ENCODE data around the gene ACACB.

Gene ACACB

DNA sequence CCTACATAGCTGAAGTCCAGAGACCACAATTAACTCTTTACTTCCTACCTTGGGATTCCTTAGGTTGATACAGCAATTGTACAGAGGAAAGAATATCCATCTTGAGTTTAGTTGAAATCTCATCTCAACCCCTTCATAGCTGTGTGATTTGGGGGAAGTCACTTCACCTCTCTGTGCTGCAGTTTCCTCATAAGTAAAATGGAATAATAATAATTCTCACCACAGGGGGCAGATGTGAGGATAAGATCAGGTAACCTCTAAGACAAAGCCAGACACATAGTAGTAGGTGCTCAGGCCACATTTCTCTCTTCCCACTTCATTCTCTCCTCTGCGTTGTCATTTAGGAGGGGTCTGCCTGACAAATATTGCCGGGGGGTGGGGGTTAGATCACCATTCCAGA is 186.0 kb downstream of the ACACB start:
- Histone ChIP-seq H3K4me3 (IDR thresholded peaks at IDR 0.05; ENCODE audit: insufficient read depth, low read depth, low read length) (no peak overlapping the region), H3K27ac (no peak overlapping the region), H2AFZ (ENCODE audit: low read depth) (no peak overlapping the region), H3K36me3 (ENCODE audit: insufficient read depth) (no peaks in the 10 kb centered on the region), H3K4me1 (ENCODE audit: low read depth, poor library complexity, severe bottlenecking) (no peaks in the 10 kb centered on the region), H3K27me3 (ENCODE audit: insufficient read depth, low read depth) (no peaks in the 10 kb centered on the region), H3K4me2 (no peak overlapping the region), H3K79me2 (ENCODE audit: insufficient read depth, low read depth) (no peaks in the 10 kb centered on the region), H3K9ac (no peak overlapping the region), H4K20me1 (ENCODE audit: insufficient read depth) (no peaks in the 10 kb centered on the region)
- TF ChIP-seq, protein P1, sequence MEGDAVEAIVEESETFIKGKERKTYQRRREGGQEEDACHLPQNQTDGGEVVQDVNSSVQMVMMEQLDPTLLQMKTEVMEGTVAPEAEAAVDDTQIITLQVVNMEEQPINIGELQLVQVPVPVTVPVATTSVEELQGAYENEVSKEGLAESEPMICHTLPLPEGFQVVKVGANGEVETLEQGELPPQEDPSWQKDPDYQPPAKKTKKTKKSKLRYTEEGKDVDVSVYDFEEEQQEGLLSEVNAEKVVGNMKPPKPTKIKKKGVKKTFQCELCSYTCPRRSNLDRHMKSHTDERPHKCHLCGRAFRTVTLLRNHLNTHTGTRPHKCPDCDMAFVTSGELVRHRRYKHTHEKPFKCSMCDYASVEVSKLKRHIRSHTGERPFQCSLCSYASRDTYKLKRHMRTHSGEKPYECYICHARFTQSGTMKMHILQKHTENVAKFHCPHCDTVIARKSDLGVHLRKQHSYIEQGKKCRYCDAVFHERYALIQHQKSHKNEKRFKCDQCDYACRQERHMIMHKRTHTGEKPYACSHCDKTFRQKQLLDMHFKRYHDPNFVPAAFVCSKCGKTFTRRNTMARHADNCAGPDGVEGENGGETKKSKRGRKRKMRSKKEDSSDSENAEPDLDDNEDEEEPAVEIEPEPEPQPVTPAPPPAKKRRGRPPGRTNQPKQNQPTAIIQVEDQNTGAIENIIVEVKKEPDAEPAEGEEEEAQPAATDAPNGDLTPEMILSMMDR (conservative IDR thresholded peaks at IDR 0.05; ENCODE audit: low read depth, low read length), result no peak

DNA sequence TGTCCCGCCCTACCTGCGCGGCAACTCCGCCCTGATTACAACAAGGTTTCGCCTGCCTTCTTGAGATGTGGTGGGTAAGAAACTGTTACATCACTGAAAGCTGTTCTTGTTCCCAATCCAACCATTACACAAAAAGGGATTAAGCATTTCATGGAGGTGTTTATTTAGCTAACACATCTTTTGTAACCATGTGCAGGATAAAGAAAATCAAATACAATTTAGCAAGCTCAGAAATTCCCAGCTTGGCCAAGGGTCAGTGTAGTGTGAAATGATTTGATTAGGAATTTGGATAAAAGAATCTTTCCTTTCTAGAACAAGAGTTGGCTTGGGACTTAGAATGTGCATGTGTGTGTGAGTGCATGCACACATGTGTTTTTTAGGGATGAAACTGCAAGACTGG is 186.4 kb downstream of the ACACB start:
- TF ChIP-seq, protein P1 (conservative IDR thresholded peaks at IDR 0.05; ENCODE audit: low read depth, low read length), result no peak
- Histone ChIP-seq H3K36me3 (ENCODE audit: insufficient read depth) (no peaks in the 10 kb centered on the region), H3K79me2 (ENCODE audit: insufficient read depth, low read depth) (no peaks in the 10 kb centered on the region), H3K27me3 (ENCODE audit: insufficient read depth, low read depth) (no peaks in the 10 kb centered on the region), H2AFZ (ENCODE audit: low read depth) (no peak overlapping the region), H3K9ac (no peak overlapping the region), H3K4me1 (ENCODE audit: low read depth, poor library complexity, severe bottlenecking) (no peaks in the 10 kb centered on the region), H3K4me3 (IDR thresholded peaks at IDR 0.05; ENCODE audit: insufficient read depth, low read depth, low read length) (no peak overlapping the region), H4K20me1 (ENCODE audit: insufficient read depth) (no peaks in the 10 kb centered on the region), H3K27ac (no peak overlapping the region), H3K4me2 (no peak overlapping the region)

- Histone ChIP-seq H3K4me3 (IDR thresholded peaks at IDR 0.05; ENCODE audit: insufficient read depth, low read depth, low read length) (no peak overlapping the region), H3K27ac (no peak overlapping the region)
Measured at GRCh38 chr12:109304485-109304884, 188.1 kb downstream of the ACACB start.

GRCh38 chr12:109305547-109305946 is 189.2 kb downstream of the ACACB start:
- no peak overlapping the region for H3K4me2 ChIP-seq
- H3K4me3 ChIP-seq (IDR thresholded peaks at IDR 0.05; ENCODE audit: insufficient read depth, low read depth, low read length), result no peak overlapping the region
- H3K27me3 ChIP-seq (ENCODE audit: insufficient read depth, low read depth), result no peaks in the 10 kb centered on the region; the same call in 1 of the 2 replicates
- TF ChIP-seq, protein P1 (conservative IDR thresholded peaks at IDR 0.05; ENCODE audit: low read depth, low read length), result no peak
- H3K36me3 ChIP-seq (ENCODE audit: insufficient read depth), result no peaks in the 10 kb centered on the region
- no peak overlapping the region for H3K27ac ChIP-seq
- peaks cover under 1% of the 10 kb centered on the region for H3K4me1 ChIP-seq (ENCODE audit: low read depth, poor library complexity, severe bottlenecking)
- no peak overlapping the region for H2AFZ ChIP-seq (ENCODE audit: low read depth)
- H4K20me1 ChIP-seq (ENCODE audit: insufficient read depth), result no peaks in the 10 kb centered on the region
- H3K79me2 ChIP-seq (ENCODE audit: insufficient read depth, low read depth), result no peaks in the 10 kb centered on the region
- H3K9ac ChIP-seq, result no peak overlapping the region

More at GRCh38 chr12:109304485-109304884, 188.1 kb downstream of the ACACB start:
- no peak overlapping the region for H3K9ac ChIP-seq
- no peaks in the 10 kb centered on the region for H4K20me1 ChIP-seq (ENCODE audit: insufficient read depth)
- no peaks in the 10 kb centered on the region; the same call in 1 of the 2 replicates for H3K27me3 ChIP-seq (ENCODE audit: insufficient read depth, low read depth)
- TF ChIP-seq, protein P1 (conservative IDR thresholded peaks at IDR 0.05; ENCODE audit: low read depth, low read length), result no peak
- H3K4me1 ChIP-seq (ENCODE audit: low read depth, poor library complexity, severe bottlenecking), result no peaks in the 10 kb centered on the region
- no peaks in the 10 kb centered on the region for H3K79me2 ChIP-seq (ENCODE audit: insufficient read depth, low read depth)
- H2AFZ ChIP-seq (ENCODE audit: low read depth), result no peak overlapping the region
- H3K36me3 ChIP-seq (ENCODE audit: insufficient read depth), result no peaks in the 10 kb centered on the region
- no peak overlapping the region for H3K4me2 ChIP-seq

Measured in KMS-11 (cell line).